HCT116 (cell line): Measurements from ENCODE around the gene FAM193A. TPM values are rescaled to one million over a fixed set of nuclear protein-coding genes. Genes with fewer than 3 reads are reported as not detected.

Experiments
- ATAC-seq: fragments of 200-7000 bp; cut with Tn5 transposase; 2 replicates; pipeline ENCODE4 v1.9.1; 2020; ENCODE audit warnings: mild to moderate bottlenecking, moderate library complexity
- BruUV-seq: library from RNA; stranded (reverse); fragments of 400-500 nt; replicated peaks from 2 replicates; lab custom pipeline; 2021; lab: Mats Ljungman, UMichigan
- CTCF ChIA-PET: fragments of 300-600 bp; sonication (Branson Sonifier 250); formaldehyde crosslinking; loops from one replicate; lab custom pipeline; 2021; ENCODE audit warnings: antibody characterized with exemption; lab: Charles Lee
- POLR2A ChIA-PET: fragments of 300-600, 350-600 bp; sonication (Branson Sonifier 250); formaldehyde crosslinking; loops from one replicate; lab custom pipeline; 2021; ENCODE audit warnings: antibody characterized with exemption; lab: Charles Lee
- RAD21 ChIA-PET, 2 experiments: fragments of 300-600 bp; sonication (Branson Sonifier 250); formaldehyde crosslinking; loops; one replicate each; lab custom pipeline; 2023; ENCODE audit warnings: low total read pairs in 2 of 2; ENCODE audit not compliant: uncharacterized antibody in 2 of 2, unreplicated experiment in 2 of 2, low non-redundant PET in 1 of 2; lab: Charles Lee
- DNase-seq: peaks from one replicate; pipeline ENCODE4 v3.0.0-alpha.2; 2010; ENCODE audit warnings: low read depth, low spot score
- H2AFZ ChIP-seq: fragments of 200-600 bp; shearing (Covaris generic), sonication (generic); 2 replicates; pipeline ENCODE4 v1.6.1; 2017; ENCODE audit warnings: low read depth, mixed run types, mixed read lengths, antibody characterized with exemption, low read length; ENCODE audit not compliant: poor library complexity, severe bottlenecking
- H3K27ac ChIP-seq: 2 replicates; pipeline ENCODE4 v1.5.1; 2012; ENCODE audit warnings: low read depth, low read length
- H3K27me3 ChIP-seq: fragments of 200-600 bp; sonication (generic); 2 replicates; pipeline ENCODE4 v1.6.1; 2016; ENCODE audit warnings: mixed run types, low read length, mixed read lengths; ENCODE audit not compliant: insufficient read depth
- H3K36me3 ChIP-seq, 2 experiments: fragments of 200-500 bp in 1 of 2; fragments of 200-600 bp in 1 of 2; sonication (Bioruptor generic) in 1 of 2; sonication (generic) in 1 of 2; 2 replicates each; pipeline versions ENCODE4 v1.5.1 to v1.6.1; 2014 to 2016; ENCODE audit warnings: low read length in 2 of 2, inconsistent platforms in 1 of 2, mixed read lengths in 1 of 2, mixed run types in 1 of 2; ENCODE audit not compliant: insufficient read depth in 2 of 2, control insufficient read depth in 1 of 2
- H3K4me1 ChIP-seq, 2 experiments: fragments of 200-600 bp in 1 of 2; sonication (generic) in 1 of 2; 2 replicates each; pipeline versions ENCODE4 v1.5.1 to v1.6.1; 2012 to 2017; ENCODE audit warnings: low read length in 2 of 2, inconsistent platforms in 1 of 2, mild to moderate bottlenecking in 1 of 2, mixed read lengths in 1 of 2, mixed run types in 1 of 2, moderate library complexity in 1 of 2; ENCODE audit not compliant: insufficient read depth in 2 of 2, control insufficient read depth in 1 of 2
- H3K4me2 ChIP-seq: fragments of 200-600 bp; sonication (generic); 2 replicates; pipeline ENCODE4 v1.6.1; 2017; ENCODE audit warnings: mixed run types, low read length, mixed read lengths
- H3K4me3 ChIP-seq, 2 experiments: fragments of 200-600 bp in 1 of 2; sonication (generic) in 1 of 2; replicated peaks in 1 of 2; 2 replicates each; pipeline ENCODE4 v1.5.1; 2011 to 2016; ENCODE audit warnings: low read length in 2 of 2, control low read depth in 1 of 2, low read depth in 1 of 2, mild to moderate bottlenecking in 1 of 2, mixed read lengths in 1 of 2, mixed run types in 1 of 2
- H3K79me2 ChIP-seq: fragments of 200-600 bp; sonication (generic); 2 replicates; pipeline ENCODE4 v1.6.1; 2017; ENCODE audit warnings: mild to moderate bottlenecking, mixed run types, low read length, moderate library complexity, mixed read lengths; ENCODE audit not compliant: insufficient read depth
- H3K9ac ChIP-seq: fragments of 200-600 bp; sonication (generic); 2 replicates; pipeline ENCODE4 v1.6.1; 2016; ENCODE audit warnings: low read length, mixed read lengths
- H3K9me2 ChIP-seq: fragments of 200-600 bp; sonication (generic), shearing (Covaris generic); 2 replicates; pipeline ENCODE4 v1.6.1; 2017; ENCODE audit warnings: mixed run types, mild to moderate bottlenecking, moderate library complexity; ENCODE audit not compliant: insufficient read depth
- H3K9me3 ChIP-seq, 2 experiments: fragments of 200-500 bp in 1 of 2; fragments of 200-600 bp in 1 of 2; sonication (Bioruptor generic) in 1 of 2; sonication (generic) in 1 of 2; 2 replicates each; pipeline ENCODE4 v1.6.1; 2014 to 2017; ENCODE audit warnings: low read length in 2 of 2, mixed read lengths in 2 of 2, inconsistent platforms in 1 of 2, low read depth in 1 of 2, mild to moderate bottlenecking in 1 of 2, mixed run types in 1 of 2, moderate library complexity in 1 of 2; ENCODE audit not compliant: control insufficient read depth in 1 of 2, insufficient read depth in 1 of 2
- H4K20me1 ChIP-seq: fragments of 200-600 bp; sonication (generic), shearing (Covaris generic); 2 replicates; pipeline ENCODE4 v1.6.1; 2017; ENCODE audit warnings: mixed run types, mild to moderate bottlenecking, moderate library complexity; ENCODE audit not compliant: insufficient read depth
- FOSL1 ChIP-seq: IDR thresholded peaks from 2 replicates; pipeline ENCODE4 v1.6.1; 2012; ENCODE audit warnings: low read depth
- RAD21 ChIP-seq: IDR thresholded peaks from 2 replicates; pipeline ENCODE4 v1.6.1; 2012; ENCODE audit warnings: low read depth, mild to moderate bottlenecking
- REST ChIP-seq: IDR thresholded peaks from 2 replicates; pipeline ENCODE4 v1.6.1; 2012; ENCODE audit warnings: low read depth
- ZNF274 ChIP-seq: fragments of 200-500 bp; sonication (Bioruptor generic); IDR thresholded peaks from 2 replicates; pipeline ENCODE4 v1.6.1; 2014; ENCODE audit warnings: mild to moderate bottlenecking, low read depth, low read length, inconsistent platforms
- intact Hi-C: fragments of 100-400 bp; cut with micrococcal nuclease; formaldehyde crosslinking; loops from 2 replicates; pipeline ENCODE4 v1.10.0; 2022
- total RNA-seq: library from RNA; stranded (reverse); gene quantifications from one replicate; pipeline ENCODE4 v1.2.1, GENCODE V29; 2021; ENCODE audit not compliant: unreplicated experiment
- TF ChIP-seq, protein P1 (sequence below), 3 experiments: fragments of 200-600 bp in 1 of 3; sonication (generic) in 1 of 3; IDR thresholded peaks in 2 of 3; conservative IDR thresholded peaks in 1 of 3; 2 replicates each; pipeline ENCODE4 v1.5.1; 2012 to 2017; ENCODE audit warnings: low read depth in 2 of 3, low read length in 2 of 3, antibody characterized with exemption in 1 of 3, borderline replicate concordance in 1 of 3, control low read depth in 1 of 3, mild to moderate bottlenecking in 1 of 3, mixed read lengths in 1 of 3, mixed run types in 1 of 3, moderate library complexity in 1 of 3; ENCODE audit not compliant: insufficient read depth in 1 of 3

FAM193A gene
- total RNA-seq, 1 experiment from 2014 or later, result 15.7 TPM

GRCh38 chr4:2526559-2526958 is 9.9 kb upstream of the FAM193A start:
- Histone ChIP-seq H3K4me1 (no peaks in the 10 kb centered on the region), H3K36me3 (no peaks in the 10 kb centered on the region), H4K20me1 (no peaks in the 10 kb centered on the region), H3K9ac (no peak overlapping the region), H3K79me2 (no peaks in the 10 kb centered on the region), H3K27ac (no peak overlapping the region), H2AFZ (no peak overlapping the region), H3K4me2 (no peak overlapping the region), H3K27me3 (no peaks in the 10 kb centered on the region), H3K4me3 (no peak overlapping the region), H3K9me3 (no peaks in the 10 kb centered on the region), H3K9me2 (no peaks in the 10 kb centered on the region)
- BruUV-seq, result no TSS peak
- TF ChIP-seq ZNF274, result no peak
- TF ChIP-seq, protein P1, sequence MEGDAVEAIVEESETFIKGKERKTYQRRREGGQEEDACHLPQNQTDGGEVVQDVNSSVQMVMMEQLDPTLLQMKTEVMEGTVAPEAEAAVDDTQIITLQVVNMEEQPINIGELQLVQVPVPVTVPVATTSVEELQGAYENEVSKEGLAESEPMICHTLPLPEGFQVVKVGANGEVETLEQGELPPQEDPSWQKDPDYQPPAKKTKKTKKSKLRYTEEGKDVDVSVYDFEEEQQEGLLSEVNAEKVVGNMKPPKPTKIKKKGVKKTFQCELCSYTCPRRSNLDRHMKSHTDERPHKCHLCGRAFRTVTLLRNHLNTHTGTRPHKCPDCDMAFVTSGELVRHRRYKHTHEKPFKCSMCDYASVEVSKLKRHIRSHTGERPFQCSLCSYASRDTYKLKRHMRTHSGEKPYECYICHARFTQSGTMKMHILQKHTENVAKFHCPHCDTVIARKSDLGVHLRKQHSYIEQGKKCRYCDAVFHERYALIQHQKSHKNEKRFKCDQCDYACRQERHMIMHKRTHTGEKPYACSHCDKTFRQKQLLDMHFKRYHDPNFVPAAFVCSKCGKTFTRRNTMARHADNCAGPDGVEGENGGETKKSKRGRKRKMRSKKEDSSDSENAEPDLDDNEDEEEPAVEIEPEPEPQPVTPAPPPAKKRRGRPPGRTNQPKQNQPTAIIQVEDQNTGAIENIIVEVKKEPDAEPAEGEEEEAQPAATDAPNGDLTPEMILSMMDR (IDR thresholded peaks at IDR 0.05 in 2 of 3, conservative IDR thresholded peaks at IDR 0.05 in 1 of 3; ENCODE audit: borderline replicate concordance in 1 of 3, insufficient read depth in 1 of 3, low read depth in 2 of 3, low read length in 2 of 3), result peak in 2 of 3 experiments; percentile 12 to 28; a peak in 1 of 6 replicates
- ChIA-PET POLR2A (no interaction called here), RAD21 (no interaction called here), CTCF (no interaction called here)
- ATAC-seq (peak; percentile 54), DNase-seq (no peak)
- intact Hi-C loops, result no loop called here

DNA sequence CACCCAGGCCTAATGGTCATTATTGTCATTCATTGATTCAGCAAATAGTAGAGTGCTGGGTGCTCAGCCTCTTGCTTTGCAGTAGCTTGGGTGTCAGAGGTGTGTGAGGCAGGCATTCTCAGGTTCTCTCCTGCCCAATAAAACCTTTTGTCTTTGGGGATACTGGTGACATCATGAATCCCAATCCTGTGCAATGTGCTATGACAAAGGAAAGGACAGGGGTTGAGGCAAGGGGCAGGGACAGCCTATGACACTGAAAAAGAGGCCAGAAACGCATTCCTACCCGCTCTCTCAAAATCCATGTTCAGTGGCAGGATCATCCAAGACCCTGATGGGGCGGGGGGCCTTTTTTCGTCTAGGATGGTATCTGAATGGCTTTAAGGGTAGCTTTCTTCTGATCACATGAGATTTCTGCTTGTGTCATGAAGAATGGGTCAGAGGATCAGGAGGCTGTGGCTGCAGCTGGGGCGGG is 1.5 kb upstream of the FAM193A start:
- no TSS peak for BruUV-seq
- TF ChIP-seq RAD21, result no peak
- no peak for TF ChIP-seq REST
- no peak for TF ChIP-seq FOSL1
- ChIA-PET CTCF (no interaction called here), POLR2A (interaction anchor here (0.7 kb wide), 1 partner anchor 15 kb away, joined by 4 read pairs; no protein-coding TSS in a partner anchor), RAD21 (no interaction called here)
- peaks cover 8 to 26% of the 10 kb centered on the region in 2 experiments; a peak in 3 of 4 replicates for H3K4me1 ChIP-seq
- no peaks in the 10 kb centered on the region for H4K20me1 ChIP-seq
- H3K9ac ChIP-seq, result peak overlapping the region; percentile 95
- peak overlapping the region; percentile 95 for H3K4me2 ChIP-seq
- ATAC-seq, result no peak
- no peaks in the 10 kb centered on the region for H3K27me3 ChIP-seq
- H2AFZ ChIP-seq, result no peak overlapping the region
- H3K4me3 ChIP-seq, result peak overlapping the region; percentile 77 to 87
- H3K9me2 ChIP-seq, result no peaks in the 10 kb centered on the region
- peaks cover 30% of the 10 kb centered on the region for H3K79me2 ChIP-seq
- no peaks in the 10 kb centered on the region for H3K36me3 ChIP-seq
- DNase-seq, result no peak
- intact Hi-C loops, result loop anchor here (5.0 kb wide), 1 partner anchor 68 kb away; the partner anchor contains the start of gene RNF4
- no peaks in the 10 kb centered on the region for H3K9me3 ChIP-seq
- H3K27ac ChIP-seq, result peak overlapping the region; percentile 97
